Brain microvascular endothelial cell (primary cell): ENCODE measurements around the gene GLO1.

Experiments used
- DNase-seq: peaks from one replicate; pipeline ENCODE4 v3.0.0-alpha.2; 2020
- H3K27ac ChIP-seq: fragments of 250-450 bp; sonication (Bioruptor Pico); 2 replicates; pipeline ENCODE4 v1.5.1; 2020; ENCODE audit warnings: mild to moderate bottlenecking, moderate library complexity
- H3K27me3 ChIP-seq: fragments of 250-450 bp; sonication (Bioruptor Pico); replicated peaks from 2 replicates; pipeline ENCODE4 v1.5.1; 2020; ENCODE audit warnings: mild to moderate bottlenecking
- H3K36me3 ChIP-seq: fragments of 250-450 bp; sonication (Bioruptor Pico); replicated peaks from 2 replicates; pipeline ENCODE4 v1.5.1; 2020; ENCODE audit warnings: mild to moderate bottlenecking
- H3K4me3 ChIP-seq: 2 replicates; pipeline ENCODE4 v1.5.1; 2011; ENCODE audit warnings: low read depth, mild to moderate bottlenecking, control low read depth, low read length, moderate library complexity
- in situ Hi-C: cut with HindIII; loops from 2 replicates; pipeline ENCODE4 v1.10.0; 2017; ENCODE audit warnings: low sequenced_read_pairs, low pct_ligation_motif_present
- TF ChIP-seq, protein P1 (sequence below): IDR thresholded peaks from 2 replicates; pipeline ENCODE4 v1.5.1; 2011; ENCODE audit warnings: low read depth, mild to moderate bottlenecking, moderate library complexity, low read length, control low read depth, inconsistent platforms; ENCODE audit errors: missing control alignments

Gene GLO1

DNA sequence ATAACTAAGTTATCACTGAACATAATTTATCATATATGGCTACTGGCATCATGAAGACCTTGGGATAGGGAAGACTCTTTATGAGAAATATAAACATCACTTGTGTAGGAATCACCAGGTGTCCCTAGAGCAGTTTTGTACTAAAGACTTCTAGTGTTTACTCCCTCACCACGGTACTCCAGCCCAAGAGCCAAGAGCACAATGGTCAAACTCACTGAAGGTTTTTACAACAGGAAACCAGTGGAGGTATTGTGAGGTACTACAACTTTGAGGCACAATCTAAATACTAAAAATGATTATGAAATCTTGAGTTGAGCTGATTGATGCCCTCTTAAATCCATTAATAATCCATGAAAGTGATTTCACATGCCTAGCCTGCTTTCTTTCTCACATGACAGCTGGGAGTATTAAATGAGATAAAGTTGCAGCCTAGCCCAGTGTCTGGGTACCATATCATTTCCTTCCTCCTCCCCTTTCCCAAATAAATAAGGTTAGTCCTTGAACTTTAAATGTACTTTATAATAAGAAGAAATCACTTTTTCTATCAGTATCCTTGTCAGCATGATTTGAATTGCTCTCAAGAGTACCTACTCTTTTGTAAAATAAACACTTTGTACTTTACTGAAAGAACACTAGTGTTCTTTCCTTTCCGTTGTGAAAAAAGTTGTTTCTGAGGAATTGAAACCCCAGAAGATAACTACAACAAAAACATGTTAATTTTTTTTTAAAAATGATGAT, 26.5 kb downstream of the GLO1 start:
- in situ Hi-C loops, result no loop called here

DNA sequence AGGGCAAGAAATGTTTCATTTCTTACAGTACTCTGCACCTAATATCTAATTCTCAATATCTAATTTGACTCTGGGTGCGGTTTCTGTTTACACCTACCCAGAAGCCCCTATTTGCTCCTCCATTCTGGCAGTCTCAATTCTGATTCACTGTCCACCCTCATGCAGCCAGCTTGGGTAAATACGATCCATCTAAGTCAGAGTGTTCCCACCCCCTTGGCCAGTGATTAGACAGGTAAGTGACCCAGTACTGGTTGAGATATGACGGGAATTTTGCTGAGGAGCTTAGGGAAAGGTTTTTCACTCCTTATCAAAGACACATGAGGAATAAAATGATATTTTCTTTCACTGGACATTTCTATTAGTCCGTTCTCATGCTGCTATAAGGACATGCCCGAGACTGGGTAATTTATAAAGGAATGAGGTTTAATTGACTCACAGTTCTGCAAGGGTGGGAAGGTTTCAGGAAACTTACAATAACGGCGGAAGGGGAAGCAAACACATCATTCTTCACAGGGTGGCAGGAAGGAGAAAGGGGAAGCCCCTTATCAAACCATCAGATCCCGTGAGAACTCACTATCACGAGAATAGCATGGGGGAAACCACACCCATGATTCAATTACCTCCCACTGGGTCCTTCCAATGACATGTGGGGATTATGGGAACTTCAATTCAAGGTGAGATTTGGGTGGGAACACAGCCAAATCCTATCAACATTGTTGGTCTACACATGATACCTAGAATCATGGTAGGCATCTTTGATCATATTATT, 29.4 kb downstream of the GLO1 start:
- TF ChIP-seq, protein P1, sequence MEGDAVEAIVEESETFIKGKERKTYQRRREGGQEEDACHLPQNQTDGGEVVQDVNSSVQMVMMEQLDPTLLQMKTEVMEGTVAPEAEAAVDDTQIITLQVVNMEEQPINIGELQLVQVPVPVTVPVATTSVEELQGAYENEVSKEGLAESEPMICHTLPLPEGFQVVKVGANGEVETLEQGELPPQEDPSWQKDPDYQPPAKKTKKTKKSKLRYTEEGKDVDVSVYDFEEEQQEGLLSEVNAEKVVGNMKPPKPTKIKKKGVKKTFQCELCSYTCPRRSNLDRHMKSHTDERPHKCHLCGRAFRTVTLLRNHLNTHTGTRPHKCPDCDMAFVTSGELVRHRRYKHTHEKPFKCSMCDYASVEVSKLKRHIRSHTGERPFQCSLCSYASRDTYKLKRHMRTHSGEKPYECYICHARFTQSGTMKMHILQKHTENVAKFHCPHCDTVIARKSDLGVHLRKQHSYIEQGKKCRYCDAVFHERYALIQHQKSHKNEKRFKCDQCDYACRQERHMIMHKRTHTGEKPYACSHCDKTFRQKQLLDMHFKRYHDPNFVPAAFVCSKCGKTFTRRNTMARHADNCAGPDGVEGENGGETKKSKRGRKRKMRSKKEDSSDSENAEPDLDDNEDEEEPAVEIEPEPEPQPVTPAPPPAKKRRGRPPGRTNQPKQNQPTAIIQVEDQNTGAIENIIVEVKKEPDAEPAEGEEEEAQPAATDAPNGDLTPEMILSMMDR, result no peak
- no peak for DNase-seq
- Histone ChIP-seq H3K27ac (no peak overlapping the region), H3K27me3 (no peaks in the 10 kb centered on the region), H3K36me3 (peaks cover 30% of the 10 kb centered on the region), H3K4me3 (no peak overlapping the region)
- in situ Hi-C loops, result no loop called here

More for the DNA sequence above, 26.5 kb downstream of the GLO1 start:
- Histone ChIP-seq H3K4me3 (no peak overlapping the region), H3K27me3 (no peaks in the 10 kb centered on the region), H3K27ac (no peak overlapping the region), H3K36me3 (peaks cover 33% of the 10 kb centered on the region)
- no peak for DNase-seq
- TF ChIP-seq, protein P1, result no peak

DNA sequence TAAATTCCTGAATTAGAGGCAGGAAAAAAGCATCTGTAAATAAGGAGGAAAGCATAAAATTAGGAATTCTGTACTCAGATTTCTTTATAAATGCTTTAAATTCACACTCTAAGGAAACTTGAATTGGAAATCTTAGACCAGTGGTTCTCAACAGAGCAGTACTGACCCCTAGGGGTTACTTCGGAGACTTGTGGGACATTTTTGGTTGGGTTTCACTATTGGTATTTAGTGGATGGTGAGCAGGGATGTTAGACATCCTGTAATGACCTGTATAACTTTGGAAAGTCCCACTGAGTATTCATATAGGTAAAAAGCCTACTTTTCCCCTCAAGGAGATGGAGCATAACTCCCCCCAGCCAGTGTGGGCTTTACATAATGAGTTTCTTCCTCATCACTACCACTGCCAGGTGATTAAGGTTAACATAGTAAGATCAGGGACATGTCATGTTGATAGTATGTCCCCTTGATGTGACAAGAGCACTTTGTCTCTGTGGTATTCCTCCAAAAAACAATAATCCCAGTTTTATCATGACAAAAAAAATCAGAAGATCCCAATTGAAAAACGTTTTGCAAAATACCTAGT, 31.0 kb downstream of the GLO1 start:
- peaks cover 19% of the 10 kb centered on the region for H3K36me3 ChIP-seq
- no peak overlapping the region for H3K27ac ChIP-seq
- H3K4me3 ChIP-seq, result no peak overlapping the region
- no peaks in the 10 kb centered on the region for H3K27me3 ChIP-seq
- DNase-seq, result peak; percentile 44
- TF ChIP-seq, protein P1, result peak; percentile 74
- in situ Hi-C loops, result no loop called here

DNA sequence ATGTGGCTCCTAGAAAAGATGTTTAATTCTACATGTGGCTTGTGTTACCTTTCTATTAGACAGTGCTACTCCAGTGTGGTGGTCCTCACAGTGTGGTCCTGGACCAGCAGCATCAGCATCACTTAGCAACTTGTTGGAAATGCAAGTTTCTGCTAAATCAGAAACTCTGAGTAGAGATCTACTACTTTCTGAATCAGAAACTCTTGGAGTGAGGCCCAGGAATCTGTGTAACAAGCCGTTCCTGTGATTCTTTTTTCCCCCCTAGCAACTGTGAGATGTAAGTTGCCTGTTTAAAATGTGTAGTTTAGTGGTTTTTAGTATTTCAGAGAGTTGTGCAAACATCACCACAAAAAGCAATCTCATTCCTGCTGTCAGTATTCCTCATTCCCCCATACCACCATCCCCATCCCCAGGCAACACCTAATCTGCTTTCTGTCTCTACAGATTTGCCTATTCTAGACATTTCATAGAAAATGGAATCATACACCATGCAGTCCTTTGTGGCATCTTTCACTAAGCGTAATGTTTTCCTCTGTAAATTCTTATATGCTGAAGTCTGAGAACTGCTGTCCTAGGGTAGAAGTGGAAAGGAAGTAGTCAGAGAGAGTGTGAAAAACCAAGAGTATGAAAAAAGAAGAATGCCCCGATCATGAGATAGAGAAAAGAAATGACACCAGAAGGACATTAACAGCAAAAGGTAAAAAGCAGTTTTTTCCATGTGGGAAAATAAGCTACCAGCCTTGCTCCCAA, 44.4 kb downstream of the GLO1 start:
- Histone ChIP-seq H3K27me3 (no peaks in the 10 kb centered on the region), H3K36me3 (no peaks in the 10 kb centered on the region), H3K4me3 (no peak overlapping the region), H3K27ac (no peak overlapping the region)
- no peak for DNase-seq
- TF ChIP-seq, protein P1, result no peak
- in situ Hi-C loops, result no loop called here

DNA sequence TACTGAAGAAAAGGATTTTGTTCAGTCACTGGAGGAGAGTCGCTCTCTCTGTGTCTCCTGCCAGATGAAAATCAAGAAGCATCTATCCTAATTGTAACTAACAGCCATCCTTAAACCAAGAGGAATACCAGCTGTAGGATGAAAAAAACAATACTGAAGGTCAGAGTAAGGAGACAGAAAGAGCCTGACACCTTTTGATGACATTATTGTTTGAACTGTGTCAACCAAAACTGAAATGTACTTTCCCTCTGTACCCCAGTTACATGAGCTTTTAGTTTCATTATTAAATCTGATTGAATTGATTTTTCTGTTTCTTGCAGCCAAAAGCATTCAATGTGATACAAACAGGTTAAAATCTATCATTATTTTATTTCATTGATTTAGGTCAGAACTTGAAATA, 46.0 kb downstream of the GLO1 start:
- H3K4me3 ChIP-seq, result no peak overlapping the region
- no peak for DNase-seq
- no peaks in the 10 kb centered on the region for H3K36me3 ChIP-seq
- TF ChIP-seq, protein P1, result no peak
- in situ Hi-C loops, result no loop called here
- no peak overlapping the region for H3K27ac ChIP-seq
- no peaks in the 10 kb centered on the region for H3K27me3 ChIP-seq
